Measurements from ENCODE around the gene ANKRD31. TPM values are rescaled to one million over a fixed set of nuclear protein-coding genes. Genes with fewer than 3 reads are reported as not detected.

Gene ANKRD31
- total RNA-seq, 4 donors from 2014 or later: under 0.01 to 0.11 (median 0.03) TPM

DNA sequence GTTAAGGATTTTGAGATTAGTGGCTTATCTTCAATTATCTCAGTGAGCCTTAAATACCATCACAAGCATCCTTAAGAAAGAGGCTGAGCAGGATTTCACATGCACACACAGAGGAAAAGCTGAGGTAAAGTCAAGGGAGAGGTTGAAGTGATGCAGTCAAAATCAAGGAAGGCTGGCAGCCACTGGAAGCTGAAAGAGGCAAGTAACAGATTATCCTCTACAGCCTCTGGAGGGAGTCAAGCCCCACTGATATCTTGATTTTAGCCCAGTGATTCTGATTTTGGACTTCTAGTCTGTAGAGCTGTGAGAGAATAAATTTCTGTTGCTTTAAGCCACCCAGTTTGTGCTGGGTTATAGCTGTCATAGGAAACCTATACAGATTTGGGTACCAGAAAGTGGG lies 80.1 kb downstream of the ANKRD31 start:
- H3K27me3 ChIP-seq: no peaks in the 10 kb centered on the region
- H3K4me3 ChIP-seq: no peak overlapping the region
- no peak overlapping the region for H3K27ac ChIP-seq (replicated peaks in 1 of 4)
- H3K36me3 ChIP-seq: no peaks in the 10 kb centered on the region
- H3K4me1 ChIP-seq: no peaks in the 10 kb centered on the region
- intact Hi-C loops (cut with DNase I): no loop called here
- H3K9me3 ChIP-seq: peaks cover 0 to 33% (median 4%) of the 10 kb centered on the region in 4 donors
- no peak for DNase-seq (ENCODE audit: extremely low spot score)
- TF ChIP-seq POLR2A (IDR thresholded peaks at IDR 0.05; ENCODE audit: low read depth): no peak
- TF ChIP-seq EP300 (IDR thresholded peaks at IDR 0.05): no peak
- no peak for TF ChIP-seq POLR2AphosphoS5 (IDR thresholded peaks at IDR 0.05)
- TF ChIP-seq CTCF (IDR thresholded peaks at IDR 0.05): no peak

DNA sequence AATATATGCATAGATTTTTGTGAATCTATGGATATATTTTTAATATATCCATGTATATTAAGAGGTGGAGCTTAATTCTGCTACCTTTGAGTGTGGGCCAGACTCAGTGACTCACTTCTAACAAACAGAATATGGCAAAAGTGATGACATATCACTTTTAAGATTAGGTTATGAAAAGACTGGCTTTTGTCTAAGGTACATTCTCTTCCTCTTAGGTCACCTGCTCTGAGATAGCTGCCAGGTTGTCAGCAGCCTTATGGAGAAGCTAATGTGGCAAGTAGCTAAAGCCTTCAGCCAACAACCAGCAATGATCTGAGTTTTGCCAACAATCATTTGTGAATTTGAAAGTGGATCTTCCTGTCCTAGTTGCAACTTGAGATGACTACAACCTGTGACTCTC lies 83.8 kb downstream of the ANKRD31 start:
- Histone ChIP-seq H3K36me3 (no peaks in the 10 kb centered on the region), H3K27me3 (no peaks in the 10 kb centered on the region), H3K27ac (replicated peaks in 1 of 4) (no peak overlapping the region), H3K9me3 (no peaks in the 10 kb centered on the region), H3K4me3 (no peak overlapping the region), H3K4me1 (no peaks in the 10 kb centered on the region)
- intact Hi-C loops (cut with DNase I): no loop called here
- no peak for TF ChIP-seq EP300 (IDR thresholded peaks at IDR 0.05)
- no peak for TF ChIP-seq POLR2AphosphoS5 (IDR thresholded peaks at IDR 0.05)
- TF ChIP-seq CTCF (IDR thresholded peaks at IDR 0.05): no peak
- no peak for TF ChIP-seq POLR2A (IDR thresholded peaks at IDR 0.05; ENCODE audit: low read depth)
- no peak for DNase-seq (ENCODE audit: extremely low spot score)

DNA sequence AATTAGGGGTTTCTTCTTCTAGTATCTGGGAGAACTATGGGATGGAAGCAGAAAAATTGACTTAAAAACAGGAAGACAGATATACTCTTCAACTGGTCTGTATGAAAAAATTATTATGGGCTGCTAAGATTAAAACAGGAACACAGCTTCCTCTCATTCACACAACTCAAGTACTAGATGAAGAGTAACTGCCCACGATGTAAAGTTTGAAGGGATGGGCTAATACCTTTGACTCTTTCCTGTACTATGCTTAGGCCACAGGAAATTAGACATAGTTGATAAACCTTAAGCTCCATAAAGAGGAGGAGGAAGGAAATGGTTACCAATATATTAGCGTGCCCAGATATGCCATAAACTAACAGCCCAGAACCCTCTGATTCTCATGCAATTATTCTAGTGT lies 88.6 kb downstream of the ANKRD31 start:
- Histone ChIP-seq H3K4me3 (no peak overlapping the region), H3K27me3 (no peaks in the 10 kb centered on the region), H3K9me3 (no peaks in the 10 kb centered on the region), H3K27ac (replicated peaks in 1 of 4) (no peak overlapping the region), H3K36me3 (no peaks in the 10 kb centered on the region), H3K4me1 (no peaks in the 10 kb centered on the region)
- intact Hi-C loops (cut with DNase I): no loop called here
- DNase-seq (ENCODE audit: extremely low spot score): no peak
- WGBS: 65% methylated on average over 2 of the region's 2 CpGs
- TF ChIP-seq EP300 (IDR thresholded peaks at IDR 0.05) (no peak), CTCF (IDR thresholded peaks at IDR 0.05) (no peak), POLR2A (IDR thresholded peaks at IDR 0.05; ENCODE audit: low read depth) (no peak), POLR2AphosphoS5 (IDR thresholded peaks at IDR 0.05) (no peak)

DNA sequence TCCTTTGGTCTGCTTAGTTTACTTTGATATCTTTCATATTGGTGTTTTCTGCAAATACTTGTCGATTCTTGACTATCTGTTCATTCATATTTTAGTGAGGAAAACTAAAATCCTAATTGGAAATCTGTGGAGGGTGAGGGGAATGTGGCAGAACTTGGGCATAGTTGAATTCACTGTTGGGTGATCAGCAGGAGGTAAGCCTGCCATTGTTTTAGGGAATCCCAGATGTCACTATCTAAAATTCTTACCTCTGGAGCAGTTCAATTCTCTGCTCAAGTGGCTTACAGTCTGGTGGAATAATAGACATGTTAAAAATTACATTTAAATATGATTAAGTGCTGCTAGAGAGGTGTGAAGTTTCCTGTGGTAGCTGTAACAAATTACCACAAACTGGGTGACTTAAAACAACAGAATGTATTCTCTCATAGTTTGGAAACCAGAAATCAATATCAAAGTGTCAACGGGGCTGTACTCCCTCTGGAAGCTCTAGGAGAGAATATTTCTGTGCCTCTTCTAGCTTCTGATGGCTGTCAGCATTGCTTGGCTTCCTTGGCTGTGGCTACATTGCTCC lies 94.0 kb downstream of the ANKRD31 start:
- no peaks in the 10 kb centered on the region for H3K9me3 ChIP-seq
- no peaks in the 10 kb centered on the region for H3K36me3 ChIP-seq
- DNase-seq (ENCODE audit: extremely low spot score): no peak
- intact Hi-C loops (cut with DNase I): no loop called here
- WGBS: 49% methylated on average over 2 of the region's 2 CpGs
- H3K27ac ChIP-seq (replicated peaks in 1 of 4): no peak overlapping the region
- H3K27me3 ChIP-seq: no peaks in the 10 kb centered on the region
- no peak overlapping the region for H3K4me3 ChIP-seq
- H3K4me1 ChIP-seq: no peaks in the 10 kb centered on the region
- TF ChIP-seq EP300 (IDR thresholded peaks at IDR 0.05) (no peak), POLR2A (IDR thresholded peaks at IDR 0.05; ENCODE audit: low read depth) (no peak), CTCF (IDR thresholded peaks at IDR 0.05) (no peak)

DNA sequence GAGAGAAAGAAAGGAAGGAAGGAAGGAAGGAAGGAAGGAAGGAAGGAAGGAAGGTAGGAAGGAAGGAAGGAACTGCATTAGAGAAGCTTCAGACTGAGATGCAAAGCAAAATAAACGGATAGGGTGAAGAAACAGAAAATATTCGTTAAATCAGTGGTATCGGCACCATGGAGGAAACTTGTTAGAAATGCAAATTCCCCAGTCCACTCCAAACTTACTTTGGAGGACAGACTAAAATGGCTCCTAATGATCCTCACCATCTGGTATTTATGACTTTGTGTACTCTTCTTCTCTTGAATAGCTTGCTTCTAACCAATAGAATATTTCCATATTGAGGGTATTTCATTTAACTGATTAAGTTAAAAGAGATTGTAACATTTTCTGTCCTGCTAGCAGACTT lies 96.4 kb downstream of the ANKRD31 start:
- TF ChIP-seq CTCF (IDR thresholded peaks at IDR 0.05) (no peak), POLR2A (IDR thresholded peaks at IDR 0.05; ENCODE audit: low read depth) (no peak), EP300 (IDR thresholded peaks at IDR 0.05) (no peak), POLR2AphosphoS5 (IDR thresholded peaks at IDR 0.05) (no peak)
- Histone ChIP-seq H3K4me1 (no peaks in the 10 kb centered on the region), H3K27ac (replicated peaks in 1 of 4) (no peak overlapping the region), H3K27me3 (no peaks in the 10 kb centered on the region), H3K4me3 (no peak overlapping the region), H3K36me3 (no peaks in the 10 kb centered on the region), H3K9me3 (no peaks in the 10 kb centered on the region)
- intact Hi-C loops (cut with DNase I): no loop called here
- DNase-seq (ENCODE audit: extremely low spot score): no peak
- 90% methylated on average over 3 of the region's 3 CpGs for WGBS

Measured in esophagus muscularis mucosa (tissue), 4 donors.